Bone marrow (tissue), 2 donors: ENCODE results near the gene TCIRG1.

Experiments
- DNase-seq, 2 donors: peaks; one replicate each; lab custom pipeline; 2025; lab: John Stamatoyannopoulos, UW

The TCIRG1 gene

DNA sequence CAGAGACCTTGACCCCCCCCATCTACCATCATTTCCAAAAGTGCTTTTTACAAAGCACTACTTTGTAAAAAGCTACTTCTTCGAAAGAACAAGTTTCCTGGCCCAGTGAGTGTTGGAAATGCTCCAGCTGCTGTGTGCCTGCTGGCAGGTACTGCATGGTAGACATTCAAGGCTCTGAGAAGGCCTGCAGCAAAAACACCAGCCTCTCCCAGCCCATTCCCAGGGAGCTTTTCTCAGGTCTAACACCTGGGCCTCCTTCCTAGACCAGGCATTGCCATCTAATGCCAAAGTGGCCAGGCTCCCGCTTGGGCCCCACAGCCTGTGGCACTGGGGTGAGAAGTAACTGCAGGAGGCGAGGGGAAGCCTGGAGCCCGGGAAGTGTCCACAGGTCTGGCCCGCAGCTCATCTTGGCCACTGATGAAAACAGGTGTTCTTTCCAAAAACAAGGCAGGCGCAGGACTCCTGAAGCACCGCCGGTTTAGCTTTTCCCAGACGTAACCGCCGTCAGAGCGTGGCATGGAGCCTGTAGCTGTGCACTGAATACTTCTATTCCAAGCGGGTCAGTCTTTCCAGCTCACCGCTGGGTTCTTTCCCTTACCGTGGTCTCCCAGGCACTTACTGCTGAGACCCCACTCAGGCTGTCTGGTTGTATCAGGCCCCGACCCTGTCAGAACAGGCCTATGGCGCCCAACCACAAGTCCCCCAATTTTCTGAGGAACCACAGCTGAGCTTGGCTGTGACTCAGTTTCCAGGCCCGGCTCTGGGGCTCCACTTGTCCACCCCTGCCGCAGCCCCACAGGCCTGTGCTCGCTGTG, 1.2 kb upstream of the TCIRG1 start:
- no peak for DNase-seq

DNA sequence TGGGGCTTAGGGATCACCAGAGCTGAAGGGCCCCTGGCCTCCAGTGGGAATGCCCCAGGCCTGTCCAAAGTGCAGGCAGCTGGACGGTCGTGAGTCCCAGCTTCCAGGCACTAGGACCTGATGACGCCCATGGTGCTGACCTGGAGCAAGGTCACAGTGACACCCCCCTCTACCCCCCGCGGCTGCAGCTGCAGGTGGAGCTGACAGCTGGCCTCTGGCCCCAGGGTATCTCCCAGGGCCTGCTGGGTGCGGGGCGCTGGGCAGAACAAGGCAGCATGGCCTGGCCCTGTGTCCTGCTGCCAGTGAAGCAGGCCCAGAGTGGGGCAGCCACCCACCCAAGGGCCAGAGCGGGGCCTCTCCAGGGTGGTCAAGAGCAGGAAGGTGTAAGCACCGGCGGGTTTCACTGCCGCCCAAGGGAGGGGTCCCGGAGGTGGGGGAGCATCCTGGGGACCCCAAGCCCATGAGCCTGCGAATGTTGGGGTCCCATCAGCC, 553 bp upstream of the TCIRG1 start:
- no peak for DNase-seq

DNA sequence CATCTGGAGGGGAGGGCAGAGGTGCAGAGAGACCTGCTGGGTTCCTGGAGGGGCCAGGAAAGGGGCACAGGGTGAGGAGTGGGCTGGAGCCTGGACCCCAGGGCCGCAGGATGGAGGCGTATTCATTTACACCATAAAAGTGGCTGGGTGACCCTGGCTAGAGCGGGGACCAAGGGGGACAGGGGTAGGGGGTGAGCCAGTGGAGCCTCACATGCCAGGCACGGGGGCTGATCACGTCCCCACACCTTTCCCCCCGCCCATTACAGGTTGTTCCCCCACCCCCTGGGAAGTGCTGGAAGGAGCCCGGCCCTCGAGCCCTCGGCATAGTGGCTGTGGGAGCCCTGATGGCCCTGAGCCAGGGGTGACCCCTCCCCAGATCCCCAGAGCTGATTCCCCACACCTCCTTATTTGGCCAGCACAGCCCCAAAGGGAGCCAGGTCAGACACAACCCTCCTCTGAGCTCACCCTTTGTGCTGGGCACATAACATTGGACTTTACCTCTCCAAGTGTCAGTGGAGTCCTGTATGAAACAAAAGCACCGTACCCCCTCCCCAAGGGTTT, 781 bp downstream of the TCIRG1 start:
- DNase-seq, result peak in 1 of 2 donors; percentile 72

DNA sequence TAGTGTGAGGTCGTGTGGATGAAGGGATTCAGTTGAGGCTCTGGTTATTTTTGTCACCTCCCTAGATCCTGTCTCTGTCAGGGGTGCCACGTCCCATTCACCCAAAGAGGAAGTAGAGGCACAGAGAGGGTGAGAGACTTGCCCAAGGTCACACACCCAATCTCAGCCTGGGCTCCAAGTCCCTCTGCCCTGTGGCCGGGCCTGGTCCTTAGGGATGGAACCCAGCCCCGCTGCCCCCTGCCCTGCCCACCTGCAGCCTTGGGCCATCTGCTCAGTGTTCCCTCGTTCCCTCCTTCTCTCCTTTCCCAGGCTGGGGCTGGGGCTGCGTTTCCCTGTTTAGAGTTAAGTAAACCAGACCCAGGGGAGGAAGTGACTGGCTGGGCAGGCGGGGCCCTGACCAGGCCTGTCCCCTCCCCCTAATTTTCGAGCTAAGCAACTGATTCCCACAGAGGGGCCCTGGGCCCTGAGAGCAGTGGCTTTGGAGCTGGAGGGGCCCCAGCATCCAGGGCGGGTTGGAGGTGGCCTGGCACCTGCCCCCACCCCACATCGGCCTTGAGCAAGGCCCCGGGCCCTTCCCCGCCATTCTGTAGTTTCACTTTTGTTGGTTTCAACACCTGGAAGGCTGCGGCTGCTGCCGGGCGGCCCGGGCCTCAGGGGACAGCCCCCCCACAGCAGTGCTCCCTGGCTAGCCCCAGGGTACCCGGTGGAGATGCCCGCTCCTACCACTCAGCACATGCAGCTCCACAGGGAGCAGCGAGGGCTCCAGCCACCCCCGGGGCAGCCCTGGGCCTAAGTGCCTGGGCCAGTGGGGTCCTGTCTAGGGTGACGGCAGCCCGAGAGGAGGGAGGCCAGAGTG, 1.5 kb downstream of the TCIRG1 start:
- peak; percentile 55 to 72 for DNase-seq

DNA sequence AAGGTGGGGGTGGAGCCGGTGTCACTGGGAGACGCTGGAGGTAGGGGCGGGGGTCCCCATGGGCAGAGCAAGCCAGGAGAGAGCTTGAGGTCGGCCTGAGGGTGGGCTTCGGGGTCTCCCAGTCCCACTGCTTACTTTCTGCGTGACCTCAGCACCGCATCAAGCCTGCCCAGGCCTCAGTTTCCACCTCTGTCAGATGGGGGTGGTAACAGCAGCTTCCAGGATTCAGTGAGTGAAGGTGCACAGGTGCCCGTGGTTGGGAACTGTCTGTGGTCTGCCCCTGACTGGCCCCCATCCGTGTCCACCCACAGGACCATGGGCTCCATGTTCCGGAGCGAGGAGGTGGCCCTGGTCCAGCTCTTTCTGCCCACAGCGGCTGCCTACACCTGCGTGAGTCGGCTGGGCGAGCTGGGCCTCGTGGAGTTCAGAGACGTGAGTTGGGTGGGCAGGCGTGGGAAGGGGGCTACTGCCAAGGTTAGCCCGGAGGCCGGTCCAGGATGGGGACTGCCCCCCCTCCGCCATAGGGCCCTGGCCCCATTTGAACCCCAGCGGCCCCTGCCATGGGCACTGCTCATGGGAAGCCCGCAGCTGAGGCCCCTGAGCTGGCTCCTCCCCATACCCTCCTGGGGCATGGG, 2.2 kb downstream of the TCIRG1 start:
- no peak for DNase-seq

DNA sequence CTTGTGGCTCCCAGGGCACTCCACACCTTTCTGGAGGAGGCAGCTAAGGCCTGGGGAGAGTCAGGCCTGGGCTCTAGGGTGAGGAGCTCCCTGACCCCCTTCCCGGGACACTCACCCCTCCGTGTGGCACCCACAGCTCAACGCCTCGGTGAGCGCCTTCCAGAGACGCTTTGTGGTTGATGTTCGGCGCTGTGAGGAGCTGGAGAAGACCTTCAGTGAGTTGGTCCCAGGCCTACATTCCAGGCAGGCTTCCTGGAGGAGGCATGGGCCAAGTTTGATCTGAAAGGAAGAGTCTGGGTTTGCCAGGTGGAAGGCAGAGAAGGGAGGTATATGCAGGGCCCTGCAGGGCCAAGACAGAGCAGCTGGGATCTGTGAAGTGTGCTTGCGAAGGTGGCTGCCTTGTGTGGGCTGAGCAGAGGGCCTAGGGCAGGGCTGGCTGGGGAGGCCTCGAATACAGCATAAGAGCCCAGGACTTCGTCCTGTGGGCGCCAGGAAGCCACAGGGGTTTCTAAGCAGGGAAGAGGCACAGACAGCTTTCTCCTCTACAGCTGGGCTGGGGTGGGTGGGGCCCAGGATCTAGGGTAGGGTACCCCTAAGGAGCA, 2.9 kb downstream of the TCIRG1 start:
- DNase-seq, result no peak

DNA sequence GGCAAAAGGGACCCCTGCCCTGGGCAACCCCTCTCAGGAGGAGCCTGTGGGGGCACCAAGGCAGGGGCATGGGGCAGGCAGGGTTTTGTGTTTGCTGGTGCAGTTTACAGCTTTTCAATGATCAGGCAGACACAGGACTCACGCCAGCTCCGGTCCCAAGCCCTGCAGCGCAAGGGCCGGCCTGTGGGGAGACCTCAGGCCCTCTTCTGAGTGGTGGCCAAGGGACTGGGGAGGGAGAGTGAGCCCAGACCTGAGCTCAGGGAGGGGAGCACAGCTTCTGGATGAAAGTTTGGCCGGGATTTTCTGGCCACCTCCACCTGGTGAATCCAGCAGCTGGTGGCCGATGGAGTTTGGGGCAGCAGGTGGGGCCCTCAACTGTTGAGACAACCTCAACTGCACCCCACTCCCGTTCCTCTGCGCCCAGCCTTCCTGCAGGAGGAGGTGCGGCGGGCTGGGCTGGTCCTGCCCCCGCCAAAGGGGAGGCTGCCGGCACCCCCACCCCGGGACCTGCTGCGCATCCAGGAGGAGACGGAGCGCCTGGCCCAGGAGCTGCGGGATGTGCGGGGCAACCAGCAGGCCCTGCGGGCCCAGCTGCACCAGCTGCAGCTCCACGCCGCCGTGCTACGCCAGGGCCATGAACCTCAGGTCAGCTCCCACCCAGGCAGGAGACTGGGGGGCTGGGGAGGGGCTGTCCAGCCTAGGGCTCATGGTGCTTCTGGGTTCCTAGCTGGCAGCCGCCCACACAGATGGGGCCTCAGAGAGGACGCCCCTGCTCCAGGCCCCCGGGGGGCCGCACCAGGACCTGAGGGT, 3.6 kb downstream of the TCIRG1 start:
- DNase-seq, result no peak

DNA sequence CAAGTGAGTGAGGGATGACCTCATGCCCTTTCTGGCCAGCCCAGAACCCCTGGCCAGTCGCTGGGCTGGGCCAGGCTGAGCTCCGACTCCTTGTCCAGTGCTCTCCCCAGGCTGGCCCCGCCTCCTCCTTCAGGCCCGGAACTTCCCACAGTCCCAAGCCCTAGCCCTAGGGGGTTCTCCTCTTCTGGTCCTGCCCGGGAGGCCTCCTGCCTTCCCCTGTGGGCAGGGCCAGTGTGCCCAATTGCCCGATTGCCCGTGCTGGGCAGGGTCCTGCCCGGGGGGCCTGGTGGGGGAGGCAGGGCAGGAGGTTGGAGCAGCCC, 4.2 kb downstream of the TCIRG1 start:
- DNase-seq, result no peak

DNA sequence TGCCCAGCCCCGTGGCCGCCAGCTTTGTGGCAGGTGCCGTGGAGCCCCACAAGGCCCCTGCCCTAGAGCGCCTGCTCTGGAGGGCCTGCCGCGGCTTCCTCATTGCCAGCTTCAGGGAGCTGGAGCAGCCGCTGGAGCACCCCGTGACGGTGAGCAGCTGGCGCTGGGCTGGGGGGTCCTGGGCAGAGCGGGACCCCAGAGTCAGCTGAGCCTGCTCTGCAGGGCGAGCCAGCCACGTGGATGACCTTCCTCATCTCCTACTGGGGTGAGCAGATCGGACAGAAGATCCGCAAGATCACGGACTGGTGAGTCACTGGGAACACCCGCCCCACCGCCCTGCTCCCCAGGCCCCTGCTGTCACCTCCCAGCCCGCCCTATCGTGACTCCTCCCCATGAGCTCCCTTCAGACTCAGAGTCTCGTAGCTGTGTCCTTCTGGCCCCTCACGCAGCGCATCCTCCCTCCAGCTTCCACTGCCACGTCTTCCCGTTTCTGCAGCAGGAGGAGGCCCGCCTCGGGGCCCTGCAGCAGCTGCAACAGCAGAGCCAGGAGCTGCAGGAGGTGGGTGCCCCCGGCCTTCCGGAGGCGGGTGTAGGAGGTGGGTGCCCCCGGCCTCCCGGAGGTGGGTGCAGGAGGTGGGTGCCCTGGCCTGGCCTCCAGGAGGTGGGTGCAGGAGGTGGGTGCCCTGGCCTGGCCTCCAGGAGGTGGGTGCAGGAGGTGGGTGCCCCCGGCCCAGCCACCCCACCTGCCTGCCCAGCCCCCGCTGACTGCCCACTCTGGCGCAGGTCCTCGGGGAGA, 4.7 kb downstream of the TCIRG1 start:
- no peak for DNase-seq

DNA sequence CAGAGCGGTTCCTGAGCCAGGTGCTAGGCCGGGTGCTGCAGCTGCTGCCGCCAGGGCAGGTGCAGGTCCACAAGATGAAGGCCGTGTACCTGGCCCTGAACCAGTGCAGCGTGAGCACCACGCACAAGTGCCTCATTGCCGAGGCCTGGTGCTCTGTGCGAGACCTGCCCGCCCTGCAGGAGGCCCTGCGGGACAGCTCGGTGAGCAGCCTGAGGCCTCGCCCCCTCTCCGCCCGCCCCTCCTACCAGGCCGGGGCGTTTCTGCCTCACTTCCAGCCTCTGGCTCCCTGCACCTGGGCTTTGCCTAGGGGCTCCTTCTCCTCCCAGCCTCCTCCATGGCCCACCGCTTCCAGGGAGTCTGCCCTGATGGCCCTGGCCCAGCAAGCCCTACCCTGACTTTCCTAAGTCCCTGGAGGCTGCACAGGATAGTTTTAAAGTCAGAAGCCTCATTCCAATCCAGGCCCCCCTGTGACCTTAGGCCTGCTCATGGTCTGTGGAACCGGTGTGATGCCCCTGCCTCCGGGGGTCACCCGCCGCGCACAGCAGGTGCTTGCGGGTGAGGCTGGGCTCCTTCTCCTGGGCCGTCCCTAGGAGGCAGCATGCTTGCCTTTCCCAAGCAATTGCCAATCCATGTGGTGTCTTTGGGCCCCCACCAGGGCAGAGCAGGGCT, 5.5 kb downstream of the TCIRG1 start:
- no peak for DNase-seq

DNA sequence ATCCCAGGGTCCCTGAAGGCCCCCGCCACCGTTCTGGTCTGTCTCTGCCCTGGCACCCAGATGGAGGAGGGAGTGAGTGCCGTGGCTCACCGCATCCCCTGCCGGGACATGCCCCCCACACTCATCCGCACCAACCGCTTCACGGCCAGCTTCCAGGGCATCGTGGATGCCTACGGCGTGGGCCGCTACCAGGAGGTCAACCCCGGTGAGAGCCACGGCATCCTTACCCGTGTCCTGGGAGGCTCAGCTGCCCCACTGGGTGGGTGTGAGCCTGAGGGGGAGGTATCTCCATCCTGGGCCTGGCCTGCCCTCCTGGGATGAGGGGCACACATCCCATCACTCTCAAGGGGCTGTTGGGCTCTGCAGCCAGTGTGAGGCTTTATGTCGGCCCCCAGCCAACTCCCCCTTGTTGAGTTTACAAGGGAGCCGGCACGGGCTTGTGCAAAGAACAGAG, 6.1 kb downstream of the TCIRG1 start:
- no peak for DNase-seq

DNA sequence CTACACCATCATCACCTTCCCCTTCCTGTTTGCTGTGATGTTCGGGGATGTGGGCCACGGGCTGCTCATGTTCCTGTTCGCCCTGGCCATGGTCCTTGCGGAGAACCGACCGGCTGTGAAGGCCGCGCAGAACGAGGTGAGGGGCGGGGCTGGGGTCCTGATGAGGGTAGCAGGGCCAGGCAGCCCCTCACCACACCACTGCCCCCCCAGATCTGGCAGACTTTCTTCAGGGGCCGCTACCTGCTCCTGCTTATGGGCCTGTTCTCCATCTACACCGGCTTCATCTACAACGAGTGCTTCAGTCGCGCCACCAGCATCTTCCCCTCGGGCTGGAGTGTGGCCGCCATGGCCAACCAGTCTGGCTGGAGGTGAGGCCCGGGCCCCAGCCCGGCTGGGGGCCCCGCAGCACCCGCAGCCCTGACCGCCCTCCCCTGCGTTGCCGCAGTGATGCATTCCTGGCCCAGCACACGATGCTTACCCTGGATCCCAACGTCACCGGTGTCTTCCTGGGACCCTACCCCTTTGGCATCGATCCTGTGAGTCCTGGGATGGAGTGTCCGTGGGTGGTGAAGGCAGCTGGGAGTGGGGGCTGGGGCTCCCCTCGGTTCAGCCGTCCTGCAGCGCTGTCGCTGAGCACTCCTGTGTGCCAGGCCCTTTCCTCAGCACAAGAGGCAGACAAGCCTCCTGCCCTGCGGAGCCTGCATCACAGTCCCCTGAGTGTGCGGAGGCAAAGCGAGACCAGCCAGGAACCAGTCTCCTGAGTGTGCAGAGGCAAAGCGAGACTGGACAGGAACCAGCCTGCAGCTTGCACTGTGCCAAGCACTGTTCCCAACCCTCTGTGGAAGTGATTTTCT, 8.8 kb downstream of the TCIRG1 start:
- DNase-seq, result no peak

DNA sequence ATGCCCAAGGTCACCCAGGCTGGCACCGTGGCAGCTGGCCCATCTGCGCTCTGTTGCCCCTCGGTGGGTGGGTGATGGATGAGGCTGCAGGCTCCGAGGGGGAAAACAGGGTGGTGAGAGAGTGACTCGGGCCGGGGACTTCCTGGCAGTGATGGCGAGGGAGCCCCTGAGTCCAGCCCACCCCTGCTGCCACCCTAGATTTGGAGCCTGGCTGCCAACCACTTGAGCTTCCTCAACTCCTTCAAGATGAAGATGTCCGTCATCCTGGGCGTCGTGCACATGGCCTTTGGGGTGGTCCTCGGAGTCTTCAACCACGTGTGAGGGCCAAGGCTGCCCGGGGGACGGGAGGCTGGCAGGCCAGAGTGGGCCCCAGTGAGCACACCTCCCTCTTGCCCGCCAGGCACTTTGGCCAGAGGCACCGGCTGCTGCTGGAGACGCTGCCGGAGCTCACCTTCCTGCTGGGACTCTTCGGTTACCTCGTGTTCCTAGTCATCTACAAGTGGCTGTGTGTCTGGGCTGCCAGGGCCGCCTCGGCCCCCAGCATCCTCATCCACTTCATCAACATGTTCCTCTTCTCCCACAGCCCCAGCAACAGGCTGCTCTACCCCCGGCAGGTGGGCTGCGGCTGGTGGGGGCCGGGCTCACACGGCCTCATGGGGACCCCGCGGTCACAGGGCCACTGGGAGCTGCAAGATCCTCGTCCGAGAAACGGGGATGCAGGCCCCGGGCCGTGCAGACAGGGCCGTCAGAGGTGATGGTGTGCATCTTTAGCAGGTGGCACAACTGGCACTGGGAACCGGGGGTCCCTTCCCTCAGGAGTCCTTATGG, 10.1 kb downstream of the TCIRG1 start:
- no peak for DNase-seq

DNA sequence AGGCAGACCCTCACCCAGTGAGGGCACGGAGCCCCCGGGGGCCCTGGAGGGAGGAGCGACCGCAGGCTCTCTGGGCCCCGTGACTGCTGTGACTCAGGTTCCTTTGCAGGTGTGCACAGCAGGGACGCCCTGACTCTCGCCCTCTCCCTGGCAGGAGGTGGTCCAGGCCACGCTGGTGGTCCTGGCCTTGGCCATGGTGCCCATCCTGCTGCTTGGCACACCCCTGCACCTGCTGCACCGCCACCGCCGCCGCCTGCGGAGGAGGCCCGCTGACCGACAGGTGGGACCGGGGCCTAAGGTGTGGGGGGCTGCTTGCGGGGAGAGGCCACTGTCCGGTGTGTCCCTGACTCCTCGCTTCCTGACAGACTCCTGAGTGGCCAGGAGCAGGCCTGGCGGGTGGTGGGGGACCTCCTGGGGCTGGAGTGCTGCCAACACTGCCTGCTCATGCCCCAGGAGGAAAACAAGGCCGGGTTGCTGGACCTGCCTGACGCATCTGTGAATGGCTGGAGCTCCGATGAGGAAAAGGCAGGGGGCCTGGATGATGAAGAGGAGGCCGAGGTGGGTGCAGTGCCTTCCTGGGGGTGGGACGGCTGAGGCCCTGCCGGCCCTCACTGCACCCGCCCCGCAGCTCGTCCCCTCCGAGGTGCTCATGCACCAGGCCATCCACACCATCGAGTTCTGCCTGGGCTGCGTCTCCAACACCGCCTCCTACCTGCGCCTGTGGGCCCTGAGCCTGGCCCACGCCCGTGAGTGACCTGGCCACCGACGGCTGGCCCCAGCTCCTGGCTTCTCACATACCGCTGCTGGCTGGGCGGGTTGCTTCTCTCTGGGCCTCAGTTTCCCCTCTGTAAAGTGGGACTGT, 10.9 kb downstream of the TCIRG1 start:
- no peak for DNase-seq

DNA sequence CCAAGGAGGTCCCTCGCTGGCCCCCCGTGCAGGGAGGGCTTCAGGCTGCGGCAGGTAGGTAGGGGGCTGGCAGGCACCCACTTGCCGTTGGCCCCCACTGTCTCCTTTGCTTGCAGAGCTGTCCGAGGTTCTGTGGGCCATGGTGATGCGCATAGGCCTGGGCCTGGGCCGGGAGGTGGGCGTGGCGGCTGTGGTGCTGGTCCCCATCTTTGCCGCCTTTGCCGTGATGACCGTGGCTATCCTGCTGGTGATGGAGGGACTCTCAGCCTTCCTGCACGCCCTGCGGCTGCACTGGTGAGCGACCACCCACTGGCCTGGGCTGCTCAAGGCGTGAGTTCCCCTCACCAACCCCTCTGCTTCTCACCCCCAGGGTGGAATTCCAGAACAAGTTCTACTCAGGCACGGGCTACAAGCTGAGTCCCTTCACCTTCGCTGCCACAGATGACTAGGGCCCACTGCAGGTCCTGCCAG, 11.6 kb downstream of the TCIRG1 start:
- DNase-seq, result no peak
